IPS-18a (cell line): ENCODE data around the gene SPIB.

Experiments
- H3K27ac ChIP-seq: one replicate; pipeline ENCODE4 v1.5.1; 2013; ENCODE audit warnings: low read length
- H3K27me3 ChIP-seq: one replicate; pipeline ENCODE4 v1.6.1; 2013; ENCODE audit warnings: mild to moderate bottlenecking, low read length; ENCODE audit not compliant: control insufficient read depth, insufficient read depth
- H3K36me3 ChIP-seq: one replicate; pipeline ENCODE4 v1.6.1; 2013; ENCODE audit warnings: low read depth, low read length; ENCODE audit not compliant: control insufficient read depth
- H3K4me1 ChIP-seq: one replicate; pipeline ENCODE4 v1.6.1; 2013; ENCODE audit warnings: low read depth, low read length; ENCODE audit not compliant: control insufficient read depth
- H3K4me3 ChIP-seq: one replicate; pipeline ENCODE4 v1.5.1; 2013; ENCODE audit warnings: low read length
- H3K9ac ChIP-seq: one replicate; pipeline ENCODE4 v1.6.1; 2013; ENCODE audit warnings: mild to moderate bottlenecking, low read length, moderate library complexity
- H3K9me3 ChIP-seq: one replicate; pipeline ENCODE4 v1.6.1; 2013; ENCODE audit warnings: low read depth, low read length; ENCODE audit not compliant: control insufficient read depth

The SPIB gene

GRCh38 chr19:50413531-50413930, 5.2 kb upstream of the SPIB start:
- no peaks in the 10 kb centered on the region for H3K9me3 ChIP-seq
- H3K27me3 ChIP-seq: no peaks in the 10 kb centered on the region
- no peak overlapping the region for H3K9ac ChIP-seq
- H3K4me1 ChIP-seq: no peaks in the 10 kb centered on the region
- H3K27ac ChIP-seq: no peak overlapping the region
- peaks cover 16% of the 10 kb centered on the region for H3K36me3 ChIP-seq
- H3K4me3 ChIP-seq: no peak overlapping the region

- Histone ChIP-seq H3K4me1 (peaks cover 3% of the 10 kb centered on the region), H3K4me3 (no peak overlapping the region), H3K27me3 (peaks cover 13% of the 10 kb centered on the region), H3K27ac (no peak overlapping the region), H3K9ac (no peak overlapping the region), H3K36me3 (peaks cover 6% of the 10 kb centered on the region), H3K9me3 (no peaks in the 10 kb centered on the region)
Observed at GRCh38 chr19:50414864-50415660, 3.7 kb upstream of the SPIB start.

GRCh38 chr19:50415661-50416033, 3.1 kb upstream of the SPIB start:
- Histone ChIP-seq H3K27me3 (peaks cover 13% of the 10 kb centered on the region), H3K27ac (no peak overlapping the region), H3K4me3 (no peak overlapping the region), H3K9me3 (no peaks in the 10 kb centered on the region), H3K9ac (no peak overlapping the region), H3K36me3 (peaks cover under 1% of the 10 kb centered on the region), H3K4me1 (peaks cover 3% of the 10 kb centered on the region)

GRCh38 chr19:50416034-50416977, 2.4 kb upstream of the SPIB start:
- no peak overlapping the region for H3K9ac ChIP-seq
- peaks cover 3% of the 10 kb centered on the region for H3K4me1 ChIP-seq
- H3K4me3 ChIP-seq: no peak overlapping the region
- no peaks in the 10 kb centered on the region for H3K36me3 ChIP-seq
- peaks cover 13% of the 10 kb centered on the region for H3K27me3 ChIP-seq
- no peaks in the 10 kb centered on the region for H3K9me3 ChIP-seq
- no peak overlapping the region for H3K27ac ChIP-seq

GRCh38 chr19:50417111-50418081, 1.3 kb upstream of the SPIB start:
- peaks cover 3% of the 10 kb centered on the region for H3K4me1 ChIP-seq
- no peak overlapping the region for H3K4me3 ChIP-seq
- H3K9ac ChIP-seq: no peak overlapping the region

GRCh38 chr19:50419022-50419579, 363 bp downstream of the SPIB start:
- Histone ChIP-seq H3K9ac (no peak overlapping the region), H3K27ac (no peak overlapping the region), H3K4me1 (peaks cover 3% of the 10 kb centered on the region), H3K4me3 (peak overlapping the region; percentile 60), H3K36me3 (no peaks in the 10 kb centered on the region), H3K27me3 (peaks cover 13% of the 10 kb centered on the region), H3K9me3 (no peaks in the 10 kb centered on the region)

More at GRCh38 chr19:50417111-50418081, 1.3 kb upstream of the SPIB start:
- Histone ChIP-seq H3K27me3 (peaks cover 13% of the 10 kb centered on the region), H3K9me3 (no peaks in the 10 kb centered on the region), H3K36me3 (no peaks in the 10 kb centered on the region), H3K27ac (no peak overlapping the region)

GRCh38 chr19:50419580-50420035, 870 bp downstream of the SPIB start:
- Histone ChIP-seq H3K4me1 (peaks cover 3% of the 10 kb centered on the region), H3K9me3 (no peaks in the 10 kb centered on the region), H3K4me3 (peak overlapping the region; percentile 60), H3K36me3 (no peaks in the 10 kb centered on the region), H3K27ac (no peak overlapping the region), H3K27me3 (peaks cover 13% of the 10 kb centered on the region), H3K9ac (no peak overlapping the region)

- peaks cover 13% of the 10 kb centered on the region for H3K27me3 ChIP-seq
- H3K9me3 ChIP-seq: no peaks in the 10 kb centered on the region
- no peak overlapping the region for H3K9ac ChIP-seq
- no peaks in the 10 kb centered on the region for H3K36me3 ChIP-seq
- H3K27ac ChIP-seq: no peak overlapping the region
- peak overlapping the region; percentile 60 for H3K4me3 ChIP-seq
- peaks cover 3% of the 10 kb centered on the region for H3K4me1 ChIP-seq
Observed at GRCh38 chr19:50420127-50420526, 1.4 kb downstream of the SPIB start.

GRCh38 chr19:50420808-50421207, 2.1 kb downstream of the SPIB start:
- Histone ChIP-seq H3K36me3 (no peaks in the 10 kb centered on the region), H3K9ac (no peak overlapping the region), H3K27me3 (peaks cover 13% of the 10 kb centered on the region), H3K4me1 (peaks cover 3% of the 10 kb centered on the region), H3K9me3 (no peaks in the 10 kb centered on the region), H3K27ac (no peak overlapping the region), H3K4me3 (no peak overlapping the region)

- Histone ChIP-seq H3K4me3 (no peak overlapping the region), H3K36me3 (no peaks in the 10 kb centered on the region), H3K9me3 (no peaks in the 10 kb centered on the region), H3K9ac (no peak overlapping the region), H3K27me3 (peaks cover 13% of the 10 kb centered on the region), H3K4me1 (peaks cover 3% of the 10 kb centered on the region), H3K27ac (no peak overlapping the region)
Observed at GRCh38 chr19:50422397-50423278, 3.9 kb downstream of the SPIB start.
